Measurements from ENCODE around the gene USH2A. TPM values are rescaled to one million over a fixed set of nuclear protein-coding genes. Genes with fewer than 3 reads are reported as not detected.

USH2A gene
- total and polyA plus RNA-seq, 9 donors = 0.06 to 0.40 (median 0.09) TPM

DNA sequence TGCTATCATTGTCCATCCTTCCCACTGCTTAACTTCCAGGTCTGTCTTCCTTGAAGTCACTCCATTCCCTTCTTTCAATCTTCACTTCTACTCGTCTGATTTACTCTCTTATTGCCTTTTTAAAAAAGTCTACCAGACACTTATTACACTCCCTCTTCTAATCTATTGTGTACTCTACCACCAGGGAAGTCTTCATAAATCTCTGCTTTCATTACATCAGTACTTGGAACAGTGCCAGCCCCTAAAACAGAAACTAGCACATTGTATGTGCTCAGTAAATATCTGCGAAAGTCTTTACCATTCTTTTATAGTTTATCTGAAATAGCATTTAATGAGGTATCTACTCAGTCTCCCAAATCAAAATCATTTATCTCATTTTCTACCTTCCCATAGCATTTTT is 236.4 kb downstream of the USH2A start:
- 0% methylated on average over 1 of the region's 2 CpGs for WGBS (ENCODE audit: insufficient coverage)
- Histone ChIP-seq H3K4me1 (ENCODE audit: control insufficient read depth, insufficient read depth, low read length) (no peaks in the 10 kb centered on the region), H3K27me3 (ENCODE audit: control insufficient read depth, insufficient read depth, low read length) (no peaks in the 10 kb centered on the region), H3K9me3 (replicated peaks; ENCODE audit: control insufficient read depth, low read depth, low read length) (no peaks in the 10 kb centered on the region), H3K4me3 (ENCODE audit: low read length) (no peak overlapping the region), H3K27ac (ENCODE audit: low read length) (no peak overlapping the region), H3K36me3 (ENCODE audit: control insufficient read depth, insufficient read depth, low read length) (no peaks in the 10 kb centered on the region)
- no peak for DNase-seq

DNA sequence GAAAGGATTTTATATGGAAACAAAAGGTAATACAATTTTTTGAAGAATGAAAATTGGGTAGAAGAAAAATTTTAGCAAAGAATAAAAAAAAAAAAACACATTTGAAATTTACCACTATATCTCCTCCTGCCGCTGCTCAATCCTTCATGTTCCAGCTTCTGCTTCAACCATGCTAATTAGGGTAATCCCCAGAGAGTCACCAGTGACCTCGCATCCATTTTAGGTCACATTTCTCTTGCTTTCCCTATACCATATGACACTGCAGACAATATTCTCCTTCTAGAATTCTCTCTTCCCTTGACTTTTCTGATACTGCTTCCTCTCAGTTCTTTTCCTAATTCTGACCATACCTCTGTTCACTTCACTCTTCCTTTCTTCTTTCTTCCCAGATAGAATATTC is 237.1 kb downstream of the USH2A start:
- no peak overlapping the region for H3K27ac ChIP-seq (ENCODE audit: low read length)
- DNase-seq = no peak
- H3K4me3 ChIP-seq (ENCODE audit: low read length) = no peak overlapping the region
- no peaks in the 10 kb centered on the region for H3K27me3 ChIP-seq (ENCODE audit: control insufficient read depth, insufficient read depth, low read length)
- H3K4me1 ChIP-seq (ENCODE audit: control insufficient read depth, insufficient read depth, low read length) = no peaks in the 10 kb centered on the region
- WGBS (ENCODE audit: insufficient coverage) = 56% methylated on average over 2 of the region's 2 CpGs
- no peaks in the 10 kb centered on the region for H3K36me3 ChIP-seq (ENCODE audit: control insufficient read depth, insufficient read depth, low read length)
- H3K9me3 ChIP-seq (replicated peaks; ENCODE audit: control insufficient read depth, low read depth, low read length) = no peaks in the 10 kb centered on the region

DNA sequence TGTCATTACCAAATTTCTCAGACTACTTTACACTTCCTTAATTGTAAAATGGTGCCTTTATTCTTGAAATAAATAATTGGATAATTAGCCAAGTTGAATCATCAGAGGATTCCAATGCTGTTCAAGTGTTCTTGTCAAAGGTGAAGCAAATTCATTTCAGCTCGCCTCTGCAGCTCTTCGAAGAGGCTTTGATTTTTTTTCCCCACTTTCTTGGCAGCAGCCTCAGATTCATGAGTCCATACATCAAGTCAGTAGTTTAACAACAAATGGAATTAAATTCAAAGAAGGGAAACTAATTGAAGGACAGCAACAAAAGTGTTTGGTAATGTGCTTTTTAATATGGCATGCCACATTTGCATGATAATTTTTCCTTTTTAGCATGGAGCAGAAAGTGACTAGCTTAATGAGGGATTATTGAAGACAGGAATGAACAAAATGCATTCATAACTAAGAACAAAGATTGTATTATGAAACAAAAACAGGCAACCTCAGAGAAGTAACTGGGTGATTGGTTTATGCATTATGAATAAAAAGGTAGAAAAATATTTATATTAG is 239.0 kb downstream of the USH2A start:
- DNase-seq = no peak
- no CpG with 5 or more reads among the region's 2 CpGs for WGBS (ENCODE audit: insufficient coverage)
- H3K27ac ChIP-seq (ENCODE audit: low read length) = no peak overlapping the region

DNA sequence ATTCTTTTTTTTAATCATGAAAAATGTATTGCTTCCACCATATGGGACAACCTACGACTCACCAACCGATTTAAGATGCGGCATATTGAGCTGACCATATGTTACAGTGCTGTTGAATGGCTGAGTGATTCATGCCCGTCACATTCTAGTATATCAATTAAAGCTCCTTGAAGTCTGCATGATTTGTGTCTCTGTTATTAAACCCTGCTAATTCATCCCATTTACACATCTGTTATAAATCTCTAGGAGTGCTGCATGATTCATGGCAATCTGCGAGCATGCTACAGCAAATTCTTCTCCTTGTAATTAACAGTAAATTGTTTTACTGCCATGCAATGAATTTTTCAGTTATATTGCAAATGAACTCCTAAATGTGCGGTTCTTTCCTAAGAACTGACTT is 239.8 kb downstream of the USH2A start:
- Histone ChIP-seq H3K27ac (ENCODE audit: low read length) (no peak overlapping the region), H3K36me3 (ENCODE audit: control insufficient read depth, insufficient read depth, low read length) (no peaks in the 10 kb centered on the region), H3K4me1 (ENCODE audit: control insufficient read depth, insufficient read depth, low read length) (no peaks in the 10 kb centered on the region), H3K9me3 (replicated peaks; ENCODE audit: control insufficient read depth, low read depth, low read length) (no peaks in the 10 kb centered on the region), H3K27me3 (ENCODE audit: control insufficient read depth, insufficient read depth, low read length) (no peaks in the 10 kb centered on the region), H3K4me3 (ENCODE audit: low read length) (no peak overlapping the region)
- DNase-seq = no peak
- WGBS (ENCODE audit: insufficient coverage) = no CpG with 5 or more reads among the region's 6 CpGs

More for the DNA sequence above, 239.0 kb downstream of the USH2A start:
- Histone ChIP-seq H3K36me3 (ENCODE audit: control insufficient read depth, insufficient read depth, low read length) (no peaks in the 10 kb centered on the region), H3K4me1 (ENCODE audit: control insufficient read depth, insufficient read depth, low read length) (no peaks in the 10 kb centered on the region), H3K27me3 (ENCODE audit: control insufficient read depth, insufficient read depth, low read length) (no peaks in the 10 kb centered on the region), H3K4me3 (ENCODE audit: low read length) (no peak overlapping the region), H3K9me3 (replicated peaks; ENCODE audit: control insufficient read depth, low read depth, low read length) (no peaks in the 10 kb centered on the region)

DNA sequence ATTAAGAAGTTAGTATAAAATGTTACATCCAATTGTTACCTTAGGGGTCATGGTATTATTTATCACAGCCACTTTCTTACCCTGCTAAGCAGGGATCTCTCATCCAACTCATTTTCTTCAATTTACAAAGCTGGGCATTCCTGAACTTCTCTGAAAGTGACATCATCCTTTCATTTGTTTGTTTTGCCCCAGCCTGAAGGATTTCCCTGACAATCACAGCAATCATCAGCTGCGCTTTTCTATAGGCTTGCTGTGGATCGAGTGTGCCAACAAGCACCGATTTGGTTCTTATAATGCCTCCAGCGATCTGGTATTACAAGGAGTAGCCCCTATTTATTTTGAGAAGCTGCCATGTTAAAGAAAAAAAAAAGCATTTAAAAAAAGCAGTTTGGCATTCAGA is 240.2 kb downstream of the USH2A start:
- no peaks in the 10 kb centered on the region for H3K4me1 ChIP-seq (ENCODE audit: control insufficient read depth, insufficient read depth, low read length)
- no peak overlapping the region for H3K4me3 ChIP-seq (ENCODE audit: low read length)
- no peak for DNase-seq
- H3K36me3 ChIP-seq (ENCODE audit: control insufficient read depth, insufficient read depth, low read length) = no peaks in the 10 kb centered on the region
- H3K9me3 ChIP-seq (replicated peaks; ENCODE audit: control insufficient read depth, low read depth, low read length) = no peaks in the 10 kb centered on the region
- H3K27me3 ChIP-seq (ENCODE audit: control insufficient read depth, insufficient read depth, low read length) = no peaks in the 10 kb centered on the region
- no peak overlapping the region for H3K27ac ChIP-seq (ENCODE audit: low read length)
- WGBS (ENCODE audit: insufficient coverage) = 40% methylated on average over 4 of the region's 4 CpGs

DNA sequence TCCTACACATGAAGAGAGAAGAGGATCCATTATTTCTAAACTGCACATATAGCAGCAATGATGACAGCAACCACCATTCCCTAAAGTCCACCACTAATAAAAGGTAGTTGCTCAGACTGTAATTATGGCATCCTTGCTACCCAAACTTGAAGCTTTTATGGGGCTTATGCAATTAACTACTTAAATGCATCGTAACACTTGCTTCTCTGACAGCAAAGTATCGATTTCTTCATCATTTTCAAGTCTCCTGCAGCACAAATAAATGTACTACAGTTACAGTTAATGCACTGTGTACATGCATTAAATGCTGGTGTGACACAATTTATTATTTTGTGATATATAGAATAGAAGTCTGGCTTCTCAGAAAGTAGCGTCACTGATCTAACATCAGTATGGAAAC is 241.7 kb downstream of the USH2A start:
- no peaks in the 10 kb centered on the region for H3K27me3 ChIP-seq (ENCODE audit: control insufficient read depth, insufficient read depth, low read length)
- H3K36me3 ChIP-seq (ENCODE audit: control insufficient read depth, insufficient read depth, low read length) = no peaks in the 10 kb centered on the region
- no peak overlapping the region for H3K4me3 ChIP-seq (ENCODE audit: low read length)
- no peak overlapping the region for H3K27ac ChIP-seq (ENCODE audit: low read length)
- no peak for DNase-seq
- peaks cover 3% of the 10 kb centered on the region for H3K4me1 ChIP-seq (ENCODE audit: control insufficient read depth, insufficient read depth, low read length)
- WGBS (ENCODE audit: insufficient coverage) = 53% methylated on average over 2 of the region's 3 CpGs
- H3K9me3 ChIP-seq (replicated peaks; ENCODE audit: control insufficient read depth, low read depth, low read length) = no peaks in the 10 kb centered on the region

DNA sequence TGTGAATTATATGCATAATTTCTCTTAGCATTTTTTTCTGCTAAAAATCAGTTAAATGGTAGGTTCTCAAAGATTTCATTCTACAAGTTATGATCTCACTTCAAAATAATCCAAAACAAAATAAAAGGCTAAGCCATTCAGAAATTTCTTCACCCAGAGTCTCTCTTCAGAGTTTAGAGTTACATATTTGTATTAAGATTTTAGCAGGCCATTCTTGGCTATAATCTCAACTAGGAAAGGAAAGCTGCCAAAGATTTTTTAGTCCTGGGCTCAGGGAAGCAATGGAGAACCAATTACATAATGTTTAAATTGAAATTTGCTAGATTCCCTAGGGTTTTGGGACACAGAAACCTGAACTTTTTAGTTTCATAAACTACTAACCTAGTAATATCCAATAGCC is 245.0 kb downstream of the USH2A start:
- Histone ChIP-seq H3K27ac (ENCODE audit: low read length) (peak overlapping the region; percentile 1), H3K4me3 (ENCODE audit: low read length) (no peak overlapping the region), H3K27me3 (ENCODE audit: control insufficient read depth, insufficient read depth, low read length) (no peaks in the 10 kb centered on the region), H3K36me3 (ENCODE audit: control insufficient read depth, insufficient read depth, low read length) (no peaks in the 10 kb centered on the region), H3K9me3 (replicated peaks; ENCODE audit: control insufficient read depth, low read depth, low read length) (no peaks in the 10 kb centered on the region), H3K4me1 (ENCODE audit: control insufficient read depth, insufficient read depth, low read length) (peaks cover 6% of the 10 kb centered on the region)
- DNase-seq = peak; percentile 90

DNA sequence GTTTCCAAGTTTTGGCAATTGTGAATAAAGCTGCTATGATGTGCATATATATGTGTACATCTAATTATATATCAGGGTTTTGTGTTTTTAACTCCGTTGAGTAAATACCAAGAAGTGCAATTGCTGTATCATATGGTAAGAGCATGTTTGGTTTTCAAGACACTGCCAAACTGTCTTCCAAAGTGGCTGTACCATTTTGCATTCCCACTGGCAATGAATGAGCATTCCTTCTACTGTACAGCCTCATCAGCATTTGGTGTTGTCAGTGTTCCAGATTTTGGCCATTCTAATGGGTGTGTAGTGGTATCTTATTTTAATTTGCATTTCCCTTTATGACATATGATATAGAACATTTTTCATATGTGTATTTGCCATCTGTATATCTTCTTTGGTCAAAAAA is 246.3 kb downstream of the USH2A start:
- no peak for DNase-seq

DNA sequence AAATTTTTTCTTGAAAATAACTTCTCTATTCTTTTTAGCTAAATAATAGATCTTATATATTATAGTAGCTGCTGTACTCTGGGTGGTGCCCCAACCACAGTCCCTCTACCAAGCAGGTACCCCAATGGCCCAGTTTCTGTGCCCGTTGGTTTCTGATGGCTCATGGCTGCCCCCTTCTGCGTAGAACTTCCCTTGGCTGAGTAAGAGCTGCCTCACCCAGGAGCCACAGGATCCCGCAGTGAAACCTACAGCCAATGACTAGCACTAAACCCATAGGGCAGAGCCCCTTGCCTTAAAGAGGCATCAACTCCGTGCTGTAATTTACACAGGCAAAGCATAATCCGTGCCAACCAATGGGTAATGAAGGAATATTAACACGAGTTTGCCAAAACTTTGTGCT is 247.5 kb downstream of the USH2A start:
- no CpG with 5 or more reads among the region's 6 CpGs for WGBS (ENCODE audit: insufficient coverage)
- no peaks in the 10 kb centered on the region for H3K9me3 ChIP-seq (replicated peaks; ENCODE audit: control insufficient read depth, low read depth, low read length)
- H3K4me3 ChIP-seq (ENCODE audit: low read length) = no peak overlapping the region
- no peaks in the 10 kb centered on the region for H3K27me3 ChIP-seq (ENCODE audit: control insufficient read depth, insufficient read depth, low read length)
- no peak for DNase-seq
- no peaks in the 10 kb centered on the region for H3K36me3 ChIP-seq (ENCODE audit: control insufficient read depth, insufficient read depth, low read length)
- H3K4me1 ChIP-seq (ENCODE audit: control insufficient read depth, insufficient read depth, low read length) = peaks cover 7% of the 10 kb centered on the region
- H3K27ac ChIP-seq (ENCODE audit: low read length) = no peak overlapping the region

More for the DNA sequence above, 246.3 kb downstream of the USH2A start:
- H3K9me3 ChIP-seq (replicated peaks; ENCODE audit: control insufficient read depth, low read depth, low read length) = no peaks in the 10 kb centered on the region
- H3K27ac ChIP-seq (ENCODE audit: low read length) = no peak overlapping the region
- H3K36me3 ChIP-seq (ENCODE audit: control insufficient read depth, insufficient read depth, low read length) = no peaks in the 10 kb centered on the region
- no peak overlapping the region for H3K4me3 ChIP-seq (ENCODE audit: low read length)
- H3K27me3 ChIP-seq (ENCODE audit: control insufficient read depth, insufficient read depth, low read length) = no peaks in the 10 kb centered on the region
- peaks cover 7% of the 10 kb centered on the region for H3K4me1 ChIP-seq (ENCODE audit: control insufficient read depth, insufficient read depth, low read length)
- WGBS (ENCODE audit: insufficient coverage) = no CpG with 5 or more reads among the region's 1 CpG

DNA sequence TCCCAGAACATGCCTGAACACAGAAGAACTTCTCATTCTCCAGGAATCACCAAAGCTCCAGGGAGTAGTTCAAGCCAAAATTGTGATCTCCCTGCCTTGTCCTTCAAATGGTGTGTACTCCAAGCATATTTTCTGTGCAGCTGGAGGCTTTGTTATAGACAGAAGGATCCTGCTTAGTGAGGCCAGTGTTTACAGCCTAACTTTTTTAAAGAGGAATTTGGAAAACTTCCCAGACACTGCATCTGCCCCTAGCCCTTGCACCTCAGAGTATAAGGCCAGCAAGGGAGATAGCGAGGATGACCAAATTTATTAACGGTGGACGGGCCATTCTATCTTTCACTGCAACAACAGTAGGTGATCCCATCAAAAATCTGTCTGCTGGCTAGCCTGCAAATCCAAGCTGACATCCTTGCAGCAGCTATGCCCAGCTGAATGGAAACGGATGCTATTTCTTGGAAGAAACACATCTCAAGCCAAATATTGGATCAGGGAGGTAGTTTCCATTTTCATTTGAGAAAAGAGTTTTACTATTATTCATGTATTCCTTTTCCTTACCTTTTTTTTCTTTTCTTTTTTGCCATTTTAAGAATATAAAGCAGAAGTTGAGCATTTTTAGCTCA is 249.8 kb downstream of the USH2A start:
- 6% methylated on average over 3 of the region's 4 CpGs for WGBS (ENCODE audit: insufficient coverage)
- no peaks in the 10 kb centered on the region for H3K9me3 ChIP-seq (replicated peaks; ENCODE audit: control insufficient read depth, low read depth, low read length)
- no peak overlapping the region for H3K4me3 ChIP-seq (ENCODE audit: low read length)
- H3K4me1 ChIP-seq (ENCODE audit: control insufficient read depth, insufficient read depth, low read length) = peaks cover 7% of the 10 kb centered on the region
- peak overlapping the region; percentile 39 for H3K27ac ChIP-seq (ENCODE audit: low read length)
- peak; percentile 93 for DNase-seq
- no peaks in the 10 kb centered on the region for H3K27me3 ChIP-seq (ENCODE audit: control insufficient read depth, insufficient read depth, low read length)
- no peaks in the 10 kb centered on the region for H3K36me3 ChIP-seq (ENCODE audit: control insufficient read depth, insufficient read depth, low read length)

DNA sequence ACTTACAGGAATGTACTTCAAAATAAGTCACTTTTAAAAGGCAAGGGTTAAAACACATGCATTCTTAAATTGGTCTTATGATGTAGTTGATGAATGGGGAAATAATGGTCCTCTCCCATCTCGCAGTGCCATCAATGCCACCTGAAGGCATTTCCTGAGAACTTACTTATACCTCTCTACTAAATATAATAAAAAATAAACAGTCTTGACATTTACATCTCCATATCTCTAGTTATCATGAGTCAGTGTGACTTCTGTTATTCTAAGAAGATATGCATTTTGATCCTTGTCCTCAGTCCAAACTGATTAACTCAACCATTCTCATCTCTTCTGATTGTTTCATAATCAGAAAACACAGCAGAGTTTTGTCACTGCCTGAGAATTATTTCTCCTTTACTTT is 253.9 kb downstream of the USH2A start:
- H3K4me3 ChIP-seq (ENCODE audit: low read length) = no peak overlapping the region
- no peak for DNase-seq
- no peaks in the 10 kb centered on the region for H3K36me3 ChIP-seq (ENCODE audit: control insufficient read depth, insufficient read depth, low read length)
- H3K9me3 ChIP-seq (replicated peaks; ENCODE audit: control insufficient read depth, low read depth, low read length) = no peaks in the 10 kb centered on the region
- no CpG with 5 or more reads among the region's 1 CpG for WGBS (ENCODE audit: insufficient coverage)
- peaks cover 5% of the 10 kb centered on the region for H3K4me1 ChIP-seq (ENCODE audit: control insufficient read depth, insufficient read depth, low read length)
- H3K27ac ChIP-seq (ENCODE audit: low read length) = no peak overlapping the region
- no peaks in the 10 kb centered on the region for H3K27me3 ChIP-seq (ENCODE audit: control insufficient read depth, insufficient read depth, low read length)
